Testis (tissue), 3 donors: ENCODE results near the gene TNS1. TPM values are rescaled to one million over a fixed set of nuclear protein-coding genes. Genes with fewer than 3 reads are reported as not detected.
A peak's percentile ranks its signal among the peaks of the same experiment; 100 is the strongest.

Experiments
- DNase-seq: peaks from one replicate; pipeline ENCODE4 v3.0.0-alpha.2; 2019
- H3K27ac ChIP-seq, 2 donors: fragments of 200-600 bp; sonication (generic); one replicate each; pipeline ENCODE4 v1.5.1; 2019
- H3K27me3 ChIP-seq: fragments of 200-600 bp; sonication (generic); one replicate; pipeline ENCODE4 v1.5.1; 2019
- H3K36me3 ChIP-seq: fragments of 200-600 bp; sonication (generic); one replicate; pipeline ENCODE4 v1.5.1; 2017; ENCODE audit warnings: low read depth; ENCODE audit errors: missing control alignments
- H3K4me1 ChIP-seq: fragments of 200-600 bp; sonication (generic); one replicate; pipeline ENCODE4 v1.5.1; 2019
- H3K4me3 ChIP-seq, 2 donors: fragments of 200-600 bp; sonication (generic); one replicate each; pipeline ENCODE4 v1.5.1; 2017 to 2019
- H3K9me3 ChIP-seq: fragments of 200-600 bp; sonication (generic); one replicate; pipeline ENCODE4 v1.5.1; 2017
- POLR2A ChIP-seq: fragments of 450-650 bp; IDR thresholded peaks from one replicate; pipeline ENCODE4 v1.6.1; 2017; ENCODE audit warnings: antibody characterized with exemption, mild to moderate bottlenecking, moderate library complexity
- WGBS, 2 donors: methylation state at CpG; one replicate each; pipeline ENCODE4 v1.1.5; 2018; 5-methylcytosine and 5-hydroxymethylcytosine counted together
- intact Hi-C: fragments of 100-400 bp; cut with DNase I; formaldehyde crosslinking; loops from one replicate; pipeline ENCODE4 v1.15.1; 2023; ENCODE audit warnings: low total_unique reads
- polyA plus RNA-seq: library from polyadenylated mRNA; stranded (reverse); fragments of 350-450 nt; fragmentation: Illumina TruSeq; extraction: RNeasy Lipid Tissue Mini Kit (QIAGEN cat#74804); gene quantifications from one replicate; pipeline ENCODE4 v1.2.3, GENCODE V29; 2014; ENCODE audit warnings: low read depth, low replicate concordance; ENCODE audit not compliant: insufficient read depth
- total RNA-seq, 2 donors: library from RNA; depleted of rRNA; stranded (reverse); fragments of >200 nt; gene quantifications; one replicate each; pipeline ENCODE4 v1.2.3, GENCODE V29; 2016
- TF ChIP-seq, protein P1 (sequence below), 3 experiments: fragments of 450-650 bp in 2 of 3; fragments of 200-600 bp in 1 of 3; sonication (generic) in 1 of 3; IDR thresholded peaks; one replicate each; pipeline ENCODE4 v1.5.1; 2016 to 2019; ENCODE audit warnings: antibody characterized with exemption in 3 of 3, mild to moderate bottlenecking in 2 of 3, moderate library complexity in 1 of 3

Gene TNS1
- total and polyA plus RNA-seq, 3 donors from 2014 or later = 75.9 to 256 (median 227) TPM

DNA sequence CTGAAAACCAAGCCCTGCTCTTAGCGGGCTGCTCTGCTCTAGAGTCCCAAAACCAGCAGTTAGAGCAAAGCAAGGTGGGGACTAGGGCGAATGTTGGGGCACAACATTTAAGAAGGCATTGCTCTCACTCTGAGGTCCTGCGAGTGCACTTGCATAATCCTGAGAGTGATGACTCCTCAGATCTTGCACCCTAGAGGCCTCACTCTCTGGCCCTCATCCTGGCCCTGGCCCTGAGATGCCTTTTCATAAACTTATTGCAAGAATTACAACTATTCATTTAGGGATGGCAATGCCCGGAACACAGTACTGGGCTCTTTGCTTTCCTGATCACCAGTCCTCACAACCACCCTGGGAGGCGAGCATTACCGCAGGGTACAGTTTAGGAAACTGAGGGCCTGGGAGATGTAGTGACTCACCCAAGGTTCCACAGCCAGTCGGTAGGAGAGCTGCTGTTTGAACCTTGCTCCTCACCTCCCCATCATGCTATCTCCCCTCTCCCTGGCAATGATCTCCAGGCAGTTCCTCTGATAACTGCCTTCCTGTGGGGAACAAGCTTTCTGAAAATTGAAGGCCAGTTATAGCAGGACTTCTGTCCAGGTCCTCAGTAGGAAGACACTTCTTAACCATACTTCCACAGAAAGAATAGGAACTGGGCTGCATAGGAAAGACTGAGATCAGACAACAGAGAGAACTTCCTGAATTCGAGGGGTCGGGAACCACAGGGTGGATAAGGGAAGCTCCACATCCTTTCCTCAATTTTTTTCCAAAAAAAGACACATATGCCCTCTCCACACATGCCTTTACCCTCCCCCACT is 91.3 kb downstream of the TNS1 start:
- Histone ChIP-seq H3K27ac (peak overlapping the region; percentile 35 to 86), H3K9me3 (no peaks in the 10 kb centered on the region), H3K36me3 (no peaks in the 10 kb centered on the region), H3K27me3 (no peaks in the 10 kb centered on the region), H3K4me3 (no peak overlapping the region), H3K4me1 (peaks cover 96% of the 10 kb centered on the region)
- DNase-seq = no peak
- TF ChIP-seq, protein P1, sequence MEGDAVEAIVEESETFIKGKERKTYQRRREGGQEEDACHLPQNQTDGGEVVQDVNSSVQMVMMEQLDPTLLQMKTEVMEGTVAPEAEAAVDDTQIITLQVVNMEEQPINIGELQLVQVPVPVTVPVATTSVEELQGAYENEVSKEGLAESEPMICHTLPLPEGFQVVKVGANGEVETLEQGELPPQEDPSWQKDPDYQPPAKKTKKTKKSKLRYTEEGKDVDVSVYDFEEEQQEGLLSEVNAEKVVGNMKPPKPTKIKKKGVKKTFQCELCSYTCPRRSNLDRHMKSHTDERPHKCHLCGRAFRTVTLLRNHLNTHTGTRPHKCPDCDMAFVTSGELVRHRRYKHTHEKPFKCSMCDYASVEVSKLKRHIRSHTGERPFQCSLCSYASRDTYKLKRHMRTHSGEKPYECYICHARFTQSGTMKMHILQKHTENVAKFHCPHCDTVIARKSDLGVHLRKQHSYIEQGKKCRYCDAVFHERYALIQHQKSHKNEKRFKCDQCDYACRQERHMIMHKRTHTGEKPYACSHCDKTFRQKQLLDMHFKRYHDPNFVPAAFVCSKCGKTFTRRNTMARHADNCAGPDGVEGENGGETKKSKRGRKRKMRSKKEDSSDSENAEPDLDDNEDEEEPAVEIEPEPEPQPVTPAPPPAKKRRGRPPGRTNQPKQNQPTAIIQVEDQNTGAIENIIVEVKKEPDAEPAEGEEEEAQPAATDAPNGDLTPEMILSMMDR (IDR thresholded peaks at IDR 0.05) = no peak
- TF ChIP-seq POLR2A = no peak
- intact Hi-C loops = no loop called here
- 60 to 70% methylated on average over 9 of the region's 9 CpGs for WGBS, 2 donors

DNA sequence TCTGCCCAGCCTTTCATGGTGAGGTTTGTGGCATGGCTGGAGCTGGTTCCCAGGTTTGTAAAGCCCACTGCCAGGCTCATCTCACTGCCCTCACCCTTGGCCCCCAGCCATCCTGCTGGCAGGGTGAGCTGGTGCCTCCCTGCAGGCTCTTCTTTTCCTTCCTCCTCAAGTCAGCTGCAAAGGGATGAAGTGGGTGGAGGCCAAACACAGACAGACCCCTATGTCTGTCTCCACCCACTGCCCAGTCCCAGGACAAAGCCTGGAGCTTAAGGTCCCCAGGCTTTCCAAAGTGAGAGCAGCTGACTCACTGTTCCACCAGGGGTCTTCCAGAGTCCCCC is 92.0 kb downstream of the TNS1 start:
- TF ChIP-seq, protein P1 (IDR thresholded peaks at IDR 0.05) = no peak
- TF ChIP-seq POLR2A = no peak
- Histone ChIP-seq H3K9me3 (no peaks in the 10 kb centered on the region), H3K27ac (peak overlapping the region; percentile 35 to 86), H3K4me1 (peaks cover 95% of the 10 kb centered on the region), H3K4me3 (no peak overlapping the region), H3K27me3 (no peaks in the 10 kb centered on the region), H3K36me3 (no peaks in the 10 kb centered on the region)
- intact Hi-C loops = no loop called here
- no peak for DNase-seq

DNA sequence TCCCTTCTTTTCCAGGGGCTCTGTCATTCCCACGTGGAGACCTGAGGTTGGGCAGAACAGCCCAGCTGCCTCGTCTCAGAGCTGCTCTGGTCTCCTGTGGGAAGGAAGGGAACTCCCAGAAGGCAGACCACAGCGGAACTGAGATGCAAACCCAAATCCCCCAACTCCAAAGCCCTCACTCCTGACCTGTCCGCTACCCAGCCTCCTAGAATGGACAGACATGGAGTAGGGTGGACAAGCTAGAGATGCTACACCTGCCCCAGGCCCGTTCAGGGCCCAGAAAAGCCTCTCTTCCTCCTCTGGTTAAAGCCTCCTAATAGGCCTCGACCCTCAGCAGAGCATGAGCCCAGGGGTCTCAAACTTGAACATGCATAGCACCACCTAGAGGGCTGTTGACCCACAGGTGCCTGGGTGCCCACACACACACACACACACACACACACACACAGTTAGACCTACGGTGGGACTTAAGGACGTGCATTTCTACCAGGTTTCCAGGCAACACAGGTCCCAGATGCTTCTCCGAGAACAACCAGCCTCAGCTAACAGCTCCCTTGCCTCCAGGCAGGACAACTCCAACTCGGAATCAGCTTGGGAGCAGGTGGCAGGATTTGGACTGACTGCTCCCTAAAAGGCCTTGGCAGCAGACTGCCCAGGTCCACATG is 93.5 kb downstream of the TNS1 start:
- DNase-seq = no peak
- H3K4me1 ChIP-seq = peaks cover 92% of the 10 kb centered on the region
- H3K4me3 ChIP-seq = no peak overlapping the region
- TF ChIP-seq, protein P1 (IDR thresholded peaks at IDR 0.05) = no peak
- TF ChIP-seq POLR2A = no peak
- no peaks in the 10 kb centered on the region for H3K36me3 ChIP-seq
- whole genome bisulfite sequencing, 2 donors = 56 to 63% methylated on average over 6 to 10 of the region's 10 CpGs
- H3K27ac ChIP-seq = peak overlapping the region; percentile 58 to 88
- H3K9me3 ChIP-seq = no peaks in the 10 kb centered on the region
- no peaks in the 10 kb centered on the region for H3K27me3 ChIP-seq
- intact Hi-C loops = loop anchor here (10.0 kb wide), 1 partner anchor 76 kb away; no protein-coding TSS in a partner anchor

DNA sequence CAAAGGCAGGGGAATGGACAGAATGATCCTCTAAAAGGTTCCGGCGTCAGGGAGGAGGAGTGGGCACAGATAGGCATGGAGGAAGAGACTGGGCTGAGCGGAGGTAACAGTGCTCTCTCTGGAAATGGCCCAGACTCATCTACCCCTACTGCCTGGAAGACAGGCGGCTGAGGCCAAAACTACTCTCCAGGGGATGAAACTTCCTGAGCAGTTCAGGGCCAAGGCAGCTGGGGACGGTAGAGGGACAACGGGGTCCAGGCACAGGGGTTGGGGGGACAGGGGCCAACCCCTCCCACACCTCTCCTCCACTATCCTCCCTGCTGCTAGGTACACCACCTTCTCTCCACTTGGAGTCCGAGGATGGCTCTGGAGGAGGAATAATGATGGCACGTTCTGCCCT is 94.3 kb downstream of the TNS1 start:
- H3K4me1 ChIP-seq = peaks cover 92% of the 10 kb centered on the region

More for the DNA sequence above, 94.3 kb downstream of the TNS1 start:
- TF ChIP-seq, protein P1 (IDR thresholded peaks at IDR 0.05) = no peak
- 57 to 68% methylated on average over 8 of the region's 8 CpGs for WGBS, 2 donors
- DNase-seq = no peak
- Histone ChIP-seq H3K27me3 (no peaks in the 10 kb centered on the region), H3K36me3 (no peaks in the 10 kb centered on the region), H3K9me3 (no peaks in the 10 kb centered on the region), H3K4me3 (no peak overlapping the region), H3K27ac (peak overlapping the region; percentile 58 to 88)
- intact Hi-C loops = loop anchor here (10.0 kb wide), 1 partner anchor 76 kb away; no protein-coding TSS in a partner anchor
